HG03135 (cell line): ENCODE measurements around the gene PVALEF.
"Not testable (repeated sequence)": the region's sequence is repeated elsewhere in the genome, so short reads cannot be mapped to it uniquely, and the experiment has no call there.

Experiments used
- ATAC-seq: cut with Tn5 transposase; IDR thresholded peaks from one replicate; pipeline ENCODE4 v1.9.1; 2021; ENCODE audit warnings: mild to moderate bottlenecking, moderate library complexity; ENCODE audit not compliant: unreplicated experiment

PVALEF gene

DNA sequence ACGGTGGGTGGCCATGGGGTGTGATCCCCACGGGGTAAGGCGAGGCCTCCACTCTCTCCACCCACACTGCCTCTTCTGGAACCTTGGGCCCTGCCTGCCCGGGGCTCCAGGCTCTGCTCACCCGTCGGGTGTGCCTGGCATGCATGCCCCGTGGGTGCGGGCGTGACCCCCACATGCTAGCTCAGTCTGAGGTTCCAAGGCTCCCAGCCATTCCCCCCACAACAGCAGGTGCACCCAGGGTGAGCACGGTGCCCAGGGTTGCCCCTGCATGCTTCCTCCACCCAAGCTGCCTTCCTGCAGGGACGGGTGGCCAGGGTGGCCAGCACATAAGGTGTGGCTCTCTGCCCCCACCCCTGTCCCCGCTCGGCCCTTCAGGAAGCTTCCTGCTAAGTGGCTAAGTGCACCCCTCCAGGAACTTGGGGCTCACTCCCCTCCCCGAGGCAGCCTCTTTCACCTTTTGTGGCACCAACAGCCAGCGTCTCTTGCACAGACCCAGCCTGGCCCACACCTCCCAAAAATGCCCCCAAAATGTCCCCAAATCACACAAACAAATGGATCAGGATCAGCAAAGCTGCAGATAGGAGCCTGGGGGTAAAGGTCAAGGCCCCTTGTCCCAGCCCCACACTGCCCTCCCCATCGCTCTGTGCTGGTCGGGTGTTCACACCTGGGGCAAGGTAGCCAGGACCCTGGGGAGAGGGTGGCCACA, 21.4 kb upstream of the PVALEF start:
- no peak for ATAC-seq

DNA sequence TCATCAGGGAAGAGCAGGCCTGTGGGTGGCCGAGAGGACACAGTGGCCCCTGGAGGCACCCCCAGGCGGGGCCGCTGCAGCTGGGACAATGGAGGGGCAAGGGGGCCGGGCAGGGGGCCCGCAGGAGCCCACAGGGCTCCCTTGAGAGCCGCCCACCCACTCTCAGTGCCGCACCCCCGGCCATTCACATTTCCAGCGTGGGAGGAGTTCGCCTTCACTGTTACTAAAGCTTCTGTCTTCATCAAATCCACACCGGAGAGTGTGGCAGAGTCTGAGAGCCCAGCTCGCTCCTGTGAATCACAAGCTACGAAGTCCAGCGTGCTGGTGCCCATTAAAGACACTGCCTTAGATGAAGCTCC, 20.9 kb upstream of the PVALEF start:
- ATAC-seq, result no peak

DNA sequence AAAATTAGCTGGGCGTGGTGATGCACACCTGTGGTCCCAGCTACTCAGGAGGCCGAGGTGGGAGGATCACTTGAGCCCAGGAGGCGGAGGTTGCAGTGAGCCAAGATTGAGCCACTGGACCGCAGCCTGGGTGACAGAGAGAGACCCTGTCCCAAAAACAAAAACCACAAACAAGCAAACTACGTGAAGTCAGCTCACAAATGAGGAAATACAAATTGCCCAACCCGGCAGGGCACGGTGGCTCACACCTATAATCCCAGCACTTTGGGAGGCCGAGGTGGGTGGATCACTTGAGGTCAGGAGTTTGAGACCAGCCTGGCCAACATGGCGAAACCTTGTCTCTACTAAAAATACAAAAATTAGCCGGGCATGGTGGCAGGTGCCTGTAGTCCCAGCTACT, 19.1 kb upstream of the PVALEF start:
- ATAC-seq, result not testable (repeated sequence)

DNA sequence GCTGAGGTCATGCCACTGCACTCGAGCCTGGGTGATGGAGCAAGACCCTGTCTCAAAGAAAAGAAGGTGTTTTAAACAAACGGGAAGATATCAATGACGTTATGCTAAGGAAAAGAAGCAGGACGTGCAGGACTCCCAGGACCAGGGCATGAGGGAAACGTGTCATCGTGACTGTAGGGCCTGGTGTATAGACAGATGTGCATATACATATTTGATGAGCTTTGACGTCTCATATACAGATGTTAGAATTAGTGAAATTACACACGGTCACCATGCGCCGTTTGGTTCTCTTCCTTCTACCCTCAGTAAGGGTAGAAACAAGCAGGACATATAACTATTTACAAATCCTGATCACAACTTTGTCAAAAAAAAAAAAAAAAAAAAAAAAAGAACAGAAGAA, 17.6 kb upstream of the PVALEF start:
- no peak for ATAC-seq

DNA sequence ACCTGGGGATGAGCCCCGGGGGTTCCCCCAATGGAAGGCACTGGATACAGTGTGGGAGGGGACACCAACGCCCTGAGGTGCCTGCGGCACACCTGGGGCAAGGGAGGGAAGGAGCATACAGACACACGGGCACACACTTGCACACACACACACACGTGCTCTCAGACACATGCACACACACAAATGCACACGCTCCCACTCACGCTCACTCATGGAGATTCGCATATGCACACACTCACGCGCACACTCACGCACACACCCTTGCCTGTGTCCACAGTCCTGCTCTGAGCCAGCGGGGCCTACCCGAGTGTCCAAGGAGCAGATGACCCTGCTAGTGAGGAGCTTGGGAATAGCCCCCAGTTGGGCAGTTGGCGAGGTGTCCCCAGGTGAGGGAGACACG, 16.7 kb upstream of the PVALEF start:
- ATAC-seq, result no peak

DNA sequence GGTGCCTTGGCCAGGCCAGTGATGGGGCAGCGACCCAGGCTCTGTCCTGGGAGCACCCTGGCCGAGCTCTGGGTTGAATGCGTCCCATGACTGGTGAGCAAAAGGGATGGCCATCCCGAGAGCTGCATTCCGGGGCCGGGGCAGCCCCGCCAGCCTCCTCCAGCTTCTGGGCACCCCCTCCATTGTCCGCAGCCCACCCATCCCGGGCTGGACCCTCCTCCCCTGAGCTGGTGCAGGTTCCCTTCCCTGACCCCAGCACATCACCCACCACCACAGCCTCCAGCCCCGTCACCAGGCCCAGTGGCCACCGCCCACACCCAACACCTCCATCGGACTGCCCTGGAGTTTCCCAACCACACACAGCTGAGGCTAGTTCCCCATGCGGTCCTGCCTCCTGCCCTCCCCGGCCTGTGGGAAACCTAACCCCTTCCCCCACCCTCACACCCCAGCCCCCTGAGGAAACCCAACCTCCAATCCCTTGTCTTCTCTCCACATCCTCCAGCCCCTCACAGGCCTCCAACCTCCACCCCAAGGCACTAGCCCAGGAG, 16.2 kb upstream of the PVALEF start:
- no peak for ATAC-seq

DNA sequence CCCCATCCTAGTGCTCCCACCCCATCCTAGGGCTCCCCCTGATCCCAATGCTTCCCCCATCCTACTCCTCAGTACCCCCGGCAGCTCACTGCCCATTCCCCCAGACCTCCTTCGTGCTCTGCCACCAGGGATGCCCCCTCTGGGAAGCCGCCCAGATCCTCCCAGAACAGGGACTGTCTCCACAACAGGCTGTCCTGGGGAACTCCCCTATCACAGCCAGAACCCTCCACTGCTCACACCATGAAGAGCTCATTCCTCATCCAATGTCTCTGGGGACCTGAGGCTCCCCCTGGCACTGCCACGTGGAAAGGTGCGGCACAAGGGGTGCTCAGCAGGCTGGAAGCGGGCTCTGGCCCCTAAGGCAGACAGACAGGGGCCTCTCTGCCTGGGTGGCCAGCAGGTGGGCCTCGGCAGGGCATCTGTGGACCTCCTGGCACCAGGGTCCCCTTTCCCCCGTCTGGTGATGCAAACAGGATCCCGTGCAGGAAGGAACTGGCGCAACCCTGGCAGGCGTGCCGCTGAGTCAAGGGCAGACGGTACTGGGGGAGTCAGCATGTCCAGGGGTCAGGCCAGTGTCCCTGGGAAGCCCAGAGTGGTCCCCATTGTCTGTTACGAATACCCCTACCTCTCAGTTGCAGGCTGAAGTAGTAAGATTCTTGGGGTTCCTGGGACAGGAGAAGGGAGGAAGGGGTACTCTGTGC, 14.8 kb upstream of the PVALEF start:
- ATAC-seq, result no peak

DNA sequence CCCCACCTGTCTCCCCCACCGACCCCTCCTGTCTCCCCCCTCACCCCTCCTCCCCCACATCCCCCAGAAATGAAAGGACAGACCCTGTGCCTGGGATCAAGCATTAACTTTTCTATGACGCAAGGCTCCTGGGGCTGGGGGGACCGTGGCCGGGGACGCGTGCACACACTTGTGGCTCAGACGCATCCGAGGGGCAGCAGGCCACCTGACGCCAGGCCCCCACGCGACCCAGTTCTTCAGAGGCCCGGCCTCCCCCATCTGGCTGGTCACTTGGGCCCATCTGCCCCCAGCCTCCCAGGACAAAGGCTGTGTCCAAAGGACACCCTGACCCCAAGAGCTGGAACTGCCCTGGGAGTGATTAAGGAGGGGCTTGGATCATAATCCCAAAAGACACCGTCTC, 14.0 kb upstream of the PVALEF start:
- no peak for ATAC-seq

DNA sequence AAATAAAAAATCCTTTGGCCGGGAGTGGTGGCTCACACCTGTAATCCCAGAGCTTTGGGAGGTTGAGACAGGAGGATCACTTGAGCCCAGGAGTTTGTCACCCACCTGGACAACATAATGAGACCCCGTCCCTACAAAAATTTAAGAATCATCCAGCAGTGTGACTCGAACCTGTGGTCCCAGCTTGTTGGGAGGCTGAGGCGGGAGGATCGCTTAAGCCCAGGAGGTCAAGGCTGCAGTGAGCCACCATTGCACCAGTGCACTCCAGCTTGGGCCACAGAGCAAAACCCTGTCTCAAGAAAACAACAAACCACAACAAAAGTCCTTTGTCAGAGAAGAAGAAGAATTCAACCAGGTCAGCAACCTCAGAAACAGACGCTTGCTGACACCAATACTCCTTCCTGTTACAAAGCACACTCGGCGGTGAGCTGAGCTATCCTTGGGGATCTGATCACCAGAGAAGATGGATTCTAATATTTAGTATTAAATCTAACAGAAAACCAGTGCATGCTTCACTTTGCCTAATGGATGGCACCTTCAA, 12.9 kb upstream of the PVALEF start:
- no peak for ATAC-seq

DNA sequence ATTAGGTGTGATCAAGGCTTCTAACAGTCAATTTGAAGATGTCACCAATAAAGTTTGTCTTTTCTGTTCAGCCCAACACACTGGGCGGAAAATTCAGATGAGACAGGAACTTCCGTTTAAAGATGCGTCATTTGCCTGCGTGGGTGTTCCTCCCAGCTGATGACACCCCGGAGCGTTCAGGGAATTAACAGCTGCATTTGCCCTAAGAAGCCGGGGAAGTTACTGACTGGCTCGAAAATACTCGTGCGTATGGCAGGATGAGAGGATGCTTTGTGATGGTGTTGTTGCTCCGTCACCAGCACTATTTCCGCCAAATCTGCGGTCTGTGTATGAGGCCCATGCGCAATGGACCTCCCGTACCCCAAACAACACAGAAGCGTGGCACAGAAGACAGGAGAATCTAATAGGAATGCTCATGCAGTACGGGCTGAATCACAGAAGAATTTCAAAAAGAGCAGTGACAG, 11.9 kb upstream of the PVALEF start:
- no peak for ATAC-seq

DNA sequence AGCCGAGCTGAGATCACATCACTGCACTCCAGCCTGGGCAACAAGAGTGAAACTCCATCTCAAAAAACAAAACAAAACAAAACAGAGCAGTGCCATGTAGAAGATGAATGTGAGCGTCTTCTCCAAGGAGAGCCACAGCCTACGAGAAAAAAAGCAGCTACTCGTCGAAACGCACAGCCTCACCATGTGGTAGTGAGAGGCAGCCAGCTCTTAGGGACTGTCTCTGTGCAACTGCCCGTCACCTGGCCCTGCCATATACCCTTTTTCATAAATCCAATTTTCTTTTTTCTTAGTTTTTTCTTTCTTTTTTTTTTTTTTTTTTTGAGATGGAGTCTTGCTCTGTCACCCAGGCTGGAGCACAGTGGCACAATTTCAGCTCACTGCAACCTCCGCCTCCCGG, 11.3 kb upstream of the PVALEF start:
- not testable (repeated sequence) for ATAC-seq

DNA sequence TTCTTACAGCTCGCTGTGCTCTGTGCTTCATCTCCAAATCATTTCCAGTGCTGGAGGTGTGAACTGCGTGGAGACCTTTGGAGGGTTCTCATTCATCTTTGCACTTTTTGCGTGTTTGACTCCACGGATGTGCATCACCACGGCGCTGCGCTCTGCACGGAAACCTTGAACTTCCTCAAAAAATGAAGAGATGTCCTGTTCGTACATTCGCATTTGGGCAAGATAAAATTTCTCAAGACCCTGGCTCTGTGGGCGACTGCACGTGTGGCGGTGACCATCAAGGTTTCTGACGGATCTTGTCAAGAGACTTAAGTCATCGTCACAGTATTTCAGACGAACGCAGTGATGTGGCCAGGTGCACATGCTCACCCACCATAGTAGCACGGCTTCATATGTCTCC, 10.3 kb upstream of the PVALEF start:
- no peak for ATAC-seq

DNA sequence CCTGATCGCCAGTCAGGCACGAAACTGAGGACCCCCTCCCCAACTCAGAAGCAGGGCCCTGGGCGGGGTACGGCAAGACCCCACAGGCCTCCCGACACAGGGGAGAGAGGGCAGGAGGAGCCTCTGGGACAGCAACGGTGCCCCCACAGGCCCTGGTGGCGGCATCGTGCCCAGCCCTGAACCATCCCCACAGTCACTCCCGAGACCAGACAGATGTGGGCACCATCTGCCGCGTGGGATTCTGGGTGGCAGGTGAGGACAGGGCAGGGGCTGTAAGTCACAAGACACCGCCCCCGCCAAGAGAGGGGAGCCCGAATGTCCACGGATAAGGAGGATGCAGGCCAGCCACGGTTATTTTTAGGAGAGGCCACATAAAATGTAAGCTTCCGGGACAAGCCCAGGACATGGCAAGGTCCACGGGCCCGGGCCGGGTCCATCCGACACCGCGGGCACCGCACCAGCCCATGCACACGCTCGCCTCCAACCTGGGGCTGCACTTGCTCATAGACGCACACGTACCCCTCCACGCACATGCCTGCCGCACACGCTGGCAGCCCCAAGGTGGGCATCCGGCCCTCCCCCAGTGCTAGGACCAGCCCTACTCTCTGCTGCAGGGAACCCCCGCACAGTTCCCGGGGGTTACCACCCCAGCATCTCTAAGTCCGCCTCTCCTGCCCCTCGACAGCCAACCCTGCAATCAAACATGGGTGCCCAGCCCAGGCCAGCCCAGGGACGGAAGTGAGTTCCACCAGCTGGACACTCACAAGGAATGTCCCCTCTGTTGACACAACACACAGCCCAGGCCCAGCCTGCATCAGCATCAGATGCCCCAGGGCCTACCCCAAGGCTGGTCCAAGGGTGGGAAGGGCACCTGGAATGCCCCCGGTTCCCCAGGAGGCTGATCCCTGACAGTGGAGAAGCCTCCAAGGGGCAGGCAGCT, 8.2 kb upstream of the PVALEF start:
- ATAC-seq, result no peak

DNA sequence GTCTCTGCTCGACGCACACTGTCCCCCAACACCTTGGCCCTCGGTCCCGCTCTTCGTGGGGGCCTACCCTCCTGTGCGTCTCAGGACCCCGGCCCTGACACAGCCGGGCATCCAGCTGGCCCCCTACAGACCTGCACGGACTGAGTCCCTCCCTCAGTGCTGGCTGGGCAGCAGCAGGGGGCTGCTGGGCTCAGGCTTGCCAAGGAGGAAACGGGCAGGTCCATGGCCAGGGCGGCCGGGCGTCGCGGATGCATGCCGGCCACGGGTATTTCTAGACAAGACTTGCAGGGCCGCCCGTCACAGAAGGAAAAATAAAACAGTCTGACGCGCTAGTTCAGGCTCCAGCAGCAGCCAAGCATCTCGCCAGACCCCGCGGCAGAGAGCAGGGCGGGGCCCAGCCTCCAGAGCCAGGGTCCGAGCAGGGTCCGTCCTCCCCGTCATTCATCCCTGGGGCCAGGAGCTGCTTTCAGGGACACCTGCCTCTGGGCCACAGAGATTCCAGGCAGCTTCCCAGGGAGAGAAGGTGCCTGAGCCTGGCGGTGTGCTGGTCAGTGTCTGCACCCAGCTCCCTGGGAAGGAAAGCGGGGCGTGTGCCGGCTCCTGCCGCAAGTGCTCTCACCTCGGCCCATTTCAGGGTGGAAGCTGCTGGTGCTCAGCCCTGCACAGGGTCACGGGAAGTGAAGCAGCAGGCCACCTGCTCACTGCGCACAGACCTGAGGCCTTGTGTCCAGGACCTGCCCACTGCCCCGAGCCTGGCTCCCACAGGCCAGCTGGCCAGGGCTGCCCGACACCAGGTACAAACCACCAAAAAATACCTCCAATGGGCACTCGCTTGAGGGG, 7.2 kb upstream of the PVALEF start:
- no peak for ATAC-seq

DNA sequence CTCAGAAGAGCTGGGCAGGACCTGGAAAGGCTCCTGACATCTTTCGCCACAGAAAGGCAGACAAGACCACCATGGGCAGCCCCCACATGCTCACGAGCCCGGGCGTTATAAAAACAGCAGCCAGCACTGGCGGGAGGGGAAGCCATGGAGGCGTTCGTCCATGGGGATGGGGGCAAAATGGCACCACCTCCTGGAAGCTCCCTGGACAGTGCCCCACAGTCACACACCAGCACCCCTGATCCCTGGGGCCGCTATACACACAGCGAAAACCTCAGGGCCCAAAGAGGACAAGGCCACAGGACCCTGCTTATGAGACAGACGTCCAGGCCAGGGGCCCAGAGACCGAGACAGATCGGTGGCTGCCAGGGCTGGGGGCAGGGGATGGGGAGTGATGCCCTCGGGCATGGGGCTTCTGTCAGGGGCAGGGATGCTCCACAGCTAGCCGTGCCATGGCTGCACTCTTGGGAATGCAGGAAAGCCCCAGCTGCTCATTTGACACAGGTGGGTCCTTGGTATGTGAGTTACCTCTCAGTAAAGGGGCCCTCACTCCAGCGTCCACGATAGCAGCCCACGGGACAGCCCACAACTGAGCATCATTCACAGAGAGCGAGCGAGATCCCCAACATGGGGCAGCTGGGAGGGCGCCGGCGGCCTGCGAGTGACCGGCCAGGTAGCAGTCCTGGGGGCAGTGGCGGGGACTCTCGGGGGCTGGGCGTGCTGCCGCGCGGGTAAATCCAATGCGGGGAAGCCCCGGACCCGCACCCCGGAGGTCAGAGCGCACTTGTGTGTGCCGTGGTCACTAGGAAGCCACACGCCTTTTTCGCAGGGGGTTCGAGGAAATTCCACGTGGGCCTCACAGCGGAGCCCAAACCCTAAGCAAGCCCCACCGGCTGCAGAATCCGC, 6.4 kb upstream of the PVALEF start:
- ATAC-seq, result no peak

DNA sequence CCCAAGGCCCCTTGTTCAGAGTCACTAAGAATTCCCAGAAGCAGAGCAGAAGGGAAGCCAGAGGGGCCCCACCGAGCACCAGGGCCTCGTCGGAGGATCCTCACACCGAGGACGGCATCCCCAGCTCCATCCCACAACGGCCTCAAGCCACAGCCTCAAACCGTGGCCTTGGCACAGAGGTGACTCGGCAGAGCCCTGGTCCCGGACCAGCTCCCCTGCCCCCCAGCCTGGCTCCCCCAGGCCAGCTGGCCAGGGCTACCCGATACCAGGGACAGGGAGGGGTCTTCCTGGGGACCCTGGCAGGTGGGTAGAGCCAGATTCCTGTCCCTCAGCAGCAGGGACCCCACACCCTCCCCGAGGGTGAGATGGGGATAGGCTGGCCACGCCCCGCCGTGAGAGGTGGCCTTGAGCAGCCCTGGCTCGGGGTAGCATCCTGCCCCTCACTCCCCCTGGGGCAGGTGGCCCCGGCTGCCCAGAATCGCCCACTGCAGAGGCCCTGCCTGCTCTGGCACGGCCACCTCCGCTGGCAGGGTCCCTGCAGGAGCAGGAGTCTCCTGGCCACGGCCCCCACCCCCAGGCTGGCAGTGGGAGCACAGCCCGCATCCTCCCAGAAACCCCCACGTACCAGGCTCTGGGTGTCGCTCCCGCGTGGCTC, 5.6 kb upstream of the PVALEF start:
- no peak for ATAC-seq

DNA sequence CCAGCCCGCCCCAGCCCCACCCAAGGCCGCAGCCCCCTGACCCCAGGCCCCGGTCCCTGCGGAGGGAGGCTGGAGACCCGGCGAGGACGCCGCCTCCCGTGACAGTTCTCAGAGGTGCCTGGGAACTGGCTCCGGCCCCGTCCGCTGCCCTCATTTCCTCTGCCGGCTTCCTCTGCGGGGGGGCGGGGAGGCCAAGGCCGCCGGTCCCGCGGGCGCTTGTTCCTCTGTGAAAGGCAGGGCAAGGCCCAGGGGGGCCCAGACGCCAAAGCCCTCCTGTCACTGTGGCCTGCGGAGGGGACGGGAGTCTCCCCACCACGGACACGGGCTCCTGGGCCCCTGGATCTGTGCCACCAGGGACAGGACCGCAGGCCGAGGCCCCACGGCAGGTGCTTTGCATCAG, 5.0 kb upstream of the PVALEF start:
- ATAC-seq, result no peak

DNA sequence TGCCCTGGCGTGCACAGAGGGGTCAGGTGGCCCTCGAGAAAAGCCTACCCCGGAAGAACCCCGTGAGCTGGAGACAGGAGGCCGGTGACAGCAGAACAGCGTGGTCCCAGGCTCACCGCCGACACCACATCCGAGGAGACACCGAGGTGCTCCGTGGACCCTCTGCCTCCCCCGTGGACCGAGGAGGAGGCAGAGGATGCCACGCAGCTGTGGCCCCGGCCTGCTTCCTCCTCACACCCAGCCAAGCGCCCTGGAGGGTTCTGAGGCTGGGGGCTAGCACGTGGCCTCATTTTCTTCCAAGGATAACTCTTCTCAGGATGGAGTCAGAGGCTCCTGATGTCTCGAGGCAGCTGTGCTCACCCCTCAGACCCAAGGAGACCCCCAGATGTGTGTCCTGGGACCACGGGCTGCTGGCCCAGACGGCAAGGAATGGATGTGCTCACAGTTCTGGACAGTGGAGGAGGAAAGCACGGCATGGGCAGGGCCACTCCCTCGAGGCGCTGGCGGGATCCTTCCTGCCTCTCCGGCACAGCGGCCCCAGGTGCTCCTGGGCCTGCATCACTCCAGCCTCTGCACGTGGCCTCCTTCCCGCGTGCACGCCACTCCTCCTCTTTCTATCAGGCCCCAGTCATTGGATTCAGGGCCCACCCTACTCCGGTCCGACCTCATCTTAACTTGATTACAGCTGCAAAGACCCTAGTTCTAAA, 4.4 kb upstream of the PVALEF start:
- no peak for ATAC-seq
